NCI-H2196 (cell line): Measurements from ENCODE around the gene CCDC92.

Source experiments
- DNase-seq: peaks from one replicate; lab custom pipeline; 2025; ENCODE audit not compliant: unreplicated experiment; lab: John Stamatoyannopoulos, UW

CCDC92 gene

DNA sequence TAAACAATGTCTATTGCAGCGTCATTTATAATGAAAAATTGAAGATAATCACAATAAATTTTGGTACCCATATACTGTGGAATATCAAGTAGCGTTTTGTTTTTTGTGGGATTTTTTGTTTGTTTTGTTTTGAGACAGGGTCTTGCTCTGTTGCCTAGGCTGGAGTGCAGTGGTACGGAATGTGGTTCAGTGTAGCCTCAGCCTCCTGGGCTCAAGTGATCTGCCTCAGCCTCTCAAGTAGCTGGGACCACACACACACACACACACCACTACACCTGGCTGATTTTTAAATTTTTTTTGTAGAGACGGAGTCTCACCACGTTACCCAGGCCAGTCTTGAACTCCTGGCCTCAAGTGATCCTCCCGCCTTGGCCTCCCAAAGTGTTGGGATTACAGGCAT is 6.9 kb upstream of the CCDC92 start:
- DNase-seq = no peak

GRCh38 chr12:123976227-123976826 is 3.7 kb upstream of the CCDC92 start:
- no peak for DNase-seq

GRCh38 chr12:123973552-123974341 is 1.1 kb upstream of the CCDC92 start:
- DNase-seq = no peak

GRCh38 chr12:123971770-123972456 is 718 bp downstream of the CCDC92 start:
- DNase-seq = peak; percentile 23

DNA sequence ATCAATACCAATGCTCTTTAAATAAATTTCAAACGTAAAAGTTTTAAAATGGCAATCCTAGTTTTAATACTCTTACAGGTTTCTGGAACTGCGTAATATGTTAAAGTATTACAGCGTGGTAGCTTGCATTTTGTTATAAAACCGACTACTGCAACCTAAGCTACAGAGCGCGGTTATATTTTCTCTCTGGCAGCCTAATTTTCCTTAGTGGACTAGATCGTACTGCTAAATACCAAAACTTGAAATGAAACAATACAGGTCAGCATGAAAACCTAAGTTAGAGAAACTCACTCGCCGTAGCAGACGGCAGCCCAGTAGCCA is 1.2 kb downstream of the CCDC92 start:
- no peak for DNase-seq

DNA sequence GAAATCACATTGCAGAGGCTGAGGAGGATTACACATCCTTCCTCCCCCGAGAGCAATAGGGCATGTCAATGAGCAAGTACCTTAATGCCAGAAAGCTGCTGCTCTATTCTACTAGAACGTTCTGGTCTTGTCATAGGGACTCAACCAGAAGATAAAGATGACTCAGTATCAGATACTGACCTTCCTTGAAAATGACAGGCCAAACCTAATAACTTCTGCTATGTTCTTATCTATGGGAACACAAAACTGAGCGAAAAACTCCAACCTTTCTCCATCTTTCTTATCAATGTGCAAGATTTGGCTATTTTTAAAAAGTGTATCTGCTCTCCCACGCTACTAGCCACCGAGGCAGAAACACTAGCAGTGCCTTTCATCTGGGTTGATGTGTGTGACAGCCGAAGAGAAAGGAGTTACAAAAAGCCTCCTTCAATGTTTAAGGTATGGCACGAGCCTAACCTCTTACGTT is 5.5 kb downstream of the CCDC92 start:
- DNase-seq = no peak

- DNase-seq = no peak
Observed at GRCh38 chr12:123966596-123966995, 6.0 kb downstream of the CCDC92 start.

DNA sequence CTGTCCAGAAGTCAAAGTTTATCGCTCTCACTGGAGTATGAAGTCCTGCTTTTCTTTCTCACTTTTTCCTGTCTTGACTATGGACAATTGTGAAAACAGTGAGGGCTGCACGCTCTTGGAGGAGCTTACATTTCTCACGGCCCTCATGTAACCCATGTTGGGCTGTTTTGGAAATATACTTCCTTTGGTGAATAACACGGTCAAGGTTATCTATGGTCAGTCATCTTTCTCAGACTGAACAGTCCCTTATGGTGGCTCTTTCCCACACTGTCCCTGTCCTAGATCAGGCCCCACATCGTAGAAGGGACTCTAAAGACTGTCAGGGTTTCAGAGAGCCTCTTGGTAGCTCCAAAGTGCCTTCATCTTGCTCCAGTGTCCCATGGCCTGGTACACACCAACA is 7.2 kb downstream of the CCDC92 start:
- no peak for DNase-seq

- DNase-seq = no peak
Observed at GRCh38 chr12:123963821-123964220, 8.8 kb downstream of the CCDC92 start.

- no peak for DNase-seq
Observed at GRCh38 chr12:123962513-123962912, 10.1 kb downstream of the CCDC92 start.

- no peak for DNase-seq
Observed at GRCh38 chr12:123961585-123962345, 10.9 kb downstream of the CCDC92 start.

DNA sequence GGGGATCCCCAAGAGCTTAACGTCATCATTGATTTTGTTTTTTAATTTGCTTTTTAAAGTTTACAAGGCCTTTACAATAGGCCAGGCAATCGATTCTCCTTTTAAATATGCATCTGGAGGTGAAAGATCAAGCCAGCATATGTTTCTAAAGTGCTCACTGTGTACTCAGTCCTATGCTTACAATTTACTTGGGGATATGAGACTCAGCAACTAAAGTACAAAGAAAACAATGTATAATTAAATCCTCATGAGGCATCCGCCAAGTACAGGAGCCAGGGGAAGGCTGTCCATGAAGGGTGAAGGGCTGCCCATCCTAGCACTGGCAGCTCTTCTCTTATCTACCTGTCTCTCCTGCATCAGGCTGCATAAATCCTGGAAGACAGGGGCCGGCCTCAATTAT is 11.8 kb downstream of the CCDC92 start:
- DNase-seq = no peak

DNA sequence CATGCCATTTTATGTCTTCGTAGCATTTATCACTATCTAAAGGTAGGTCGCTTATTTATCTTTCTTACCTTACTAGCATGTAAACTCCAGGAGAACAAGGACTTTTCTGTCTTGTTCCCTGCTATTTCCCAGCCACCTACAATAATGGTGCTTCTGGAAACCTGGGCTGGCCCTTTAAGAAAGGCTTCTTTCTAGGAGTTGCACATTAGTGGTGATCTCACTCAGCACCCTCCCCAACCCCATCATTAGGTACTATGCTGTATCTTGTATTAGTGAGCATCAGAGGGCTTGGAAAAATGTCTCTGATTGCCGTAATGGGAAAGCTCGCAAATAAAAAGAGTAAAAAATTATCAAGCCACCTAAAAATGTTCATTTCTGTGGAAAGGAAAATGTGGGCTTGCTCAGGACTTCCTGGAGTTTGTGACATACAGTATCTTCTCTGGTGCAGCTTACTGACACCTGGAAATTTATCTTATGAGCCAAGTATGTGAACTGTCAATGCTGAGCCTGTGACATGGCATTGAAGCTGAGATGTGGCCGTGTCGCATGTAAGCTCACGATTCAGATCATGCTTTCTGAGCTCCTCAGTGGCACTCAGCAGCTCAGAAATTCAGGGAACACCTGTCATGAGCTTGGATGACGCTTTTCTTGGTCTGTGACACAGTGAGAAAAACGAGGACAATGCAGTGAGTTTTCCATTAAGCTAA is 12.4 kb downstream of the CCDC92 start:
- DNase-seq = no peak

DNA sequence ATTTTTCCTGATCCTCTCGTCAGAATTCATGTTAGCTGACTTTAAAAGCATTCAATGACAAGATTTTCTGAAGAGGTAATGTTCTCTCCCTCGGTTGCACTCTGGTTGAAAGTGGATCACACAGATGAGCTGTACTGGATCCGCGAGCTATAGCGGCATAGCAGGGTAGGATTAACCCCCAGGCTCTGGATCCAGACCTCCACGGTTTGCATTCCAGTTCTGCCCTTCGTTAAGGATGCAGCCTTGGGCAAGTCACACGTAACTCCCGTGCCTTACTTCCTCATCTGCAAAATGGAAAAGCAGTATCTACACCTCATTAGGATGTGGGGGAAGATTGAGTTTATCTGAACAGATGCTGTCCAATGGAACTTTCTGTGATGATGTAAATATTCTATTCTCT is 13.8 kb downstream of the CCDC92 start:
- no peak for DNase-seq

- no peak for DNase-seq
Observed at GRCh38 chr12:123958462-123958861, 14.2 kb downstream of the CCDC92 start.

GRCh38 chr12:123957196-123957595 is 15.4 kb downstream of the CCDC92 start:
- no peak for DNase-seq

- no peak for DNase-seq
Observed at GRCh38 chr12:123956249-123956648, 16.4 kb downstream of the CCDC92 start.

DNA sequence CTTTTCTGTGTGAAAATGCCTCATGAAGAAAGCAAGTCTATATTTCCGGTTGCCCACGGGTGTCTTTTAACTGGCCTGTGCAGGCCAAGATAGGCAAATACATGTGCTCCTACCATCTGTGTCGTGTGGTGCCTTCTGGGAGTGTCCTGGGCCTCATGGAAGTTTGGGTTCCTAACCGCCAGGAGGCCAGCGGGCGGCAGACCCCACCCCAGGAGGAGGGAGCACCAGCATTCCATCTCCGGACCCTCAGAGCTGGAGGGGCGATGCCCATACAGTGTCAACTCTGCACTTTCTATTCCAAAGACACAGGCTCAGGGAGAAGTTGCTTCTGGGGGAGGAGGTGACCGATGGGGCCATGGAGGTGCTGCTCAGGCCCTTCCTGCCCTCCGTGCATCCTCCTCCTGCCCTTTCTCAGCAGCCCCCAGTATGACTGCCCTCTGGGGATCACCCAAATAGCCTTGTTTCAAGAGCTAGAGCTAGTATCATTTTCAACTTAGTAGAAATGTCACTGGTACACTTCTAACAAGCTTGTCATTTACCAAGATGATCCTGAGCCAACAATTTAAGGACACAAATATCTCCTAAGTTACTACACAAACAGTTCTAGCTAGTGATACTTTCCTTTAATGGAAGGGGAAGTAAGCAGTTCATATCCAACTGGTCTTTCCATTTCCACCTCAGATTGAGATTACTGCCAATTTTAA is 17.8 kb downstream of the CCDC92 start:
- DNase-seq = no peak

DNA sequence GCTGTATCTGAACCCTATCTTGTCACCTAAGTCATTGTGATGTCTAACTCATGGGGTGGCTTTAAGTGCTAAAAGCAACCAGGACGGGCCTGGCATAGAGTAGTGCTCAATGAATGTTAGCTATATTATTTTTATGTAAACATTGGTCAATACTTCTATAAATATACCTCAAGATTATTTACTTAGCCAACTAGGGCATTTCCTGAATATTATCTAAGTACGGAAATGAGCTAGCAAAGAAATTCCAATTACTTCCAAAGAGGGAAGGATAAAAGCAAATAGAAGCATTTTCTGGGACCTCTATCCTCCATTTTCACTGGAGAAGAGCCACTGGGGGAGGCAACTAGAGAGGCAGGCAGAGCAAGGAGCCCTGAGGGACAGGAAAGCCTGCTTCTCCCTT is 20.6 kb downstream of the CCDC92 start:
- no peak for DNase-seq

DNA sequence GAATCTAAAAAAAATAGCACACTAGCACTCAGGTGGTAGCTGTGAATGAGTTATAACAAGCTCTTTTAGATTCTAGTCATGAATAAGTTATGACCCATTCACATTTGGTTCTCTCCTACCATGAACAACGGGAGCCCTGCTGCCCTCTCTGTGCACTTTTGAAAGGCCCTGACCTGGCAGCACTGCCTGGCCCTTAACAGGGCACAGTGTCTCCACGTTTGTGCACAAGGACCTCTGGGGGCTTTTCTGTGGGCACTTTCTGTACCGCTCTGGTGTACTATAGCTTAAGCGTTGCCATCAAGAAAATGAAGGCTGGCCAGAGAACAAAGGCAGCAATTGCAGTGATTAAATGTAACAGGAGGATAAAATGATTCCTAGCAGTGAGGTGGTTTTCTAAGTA is 21.2 kb downstream of the CCDC92 start:
- DNase-seq = no peak
